Panc1 (cell line): ENCODE results near the gene SNTB2.

Source experiments
- CTCF ChIP-seq: fragments of 450-650 bp; IDR thresholded peaks from 2 replicates; pipeline ENCODE4 v1.5.1; 2017; ENCODE audit warnings: mild to moderate bottlenecking
- POLR2AphosphoS5 ChIP-seq: IDR thresholded peaks from 2 replicates; pipeline ENCODE4 v1.6.1; 2012; ENCODE audit warnings: mild to moderate bottlenecking, low read depth, low read length, moderate library complexity
- REST ChIP-seq, 2 experiments: IDR thresholded peaks; 2 replicates each; pipeline ENCODE4 v1.6.1; 2011 to 2012; ENCODE audit warnings: low read depth in 2 of 2, control low read depth in 1 of 2, low read length in 1 of 2, mild to moderate bottlenecking in 1 of 2, moderate library complexity in 1 of 2; ENCODE audit not compliant: insufficient read depth in 1 of 2

- no peak for TF ChIP-seq CTCF
- TF ChIP-seq POLR2AphosphoS5 = no peak
- no peak for TF ChIP-seq REST (IDR thresholded peaks at IDR 0.05; ENCODE audit: insufficient read depth in 1 of 2, low read depth in 2 of 2, low read length in 1 of 2)
Observed at GRCh38 chr16:69318177-69318910, 131.4 kb downstream of the SNTB2 start.
